ENCODE measurements around the gene HSPA12A.

GRCh38 chr10:116625845-116626244, 116.5 kb downstream of the HSPA12A start:
- TF ChIP-seq GATA2 (IDR thresholded peaks at IDR 0.05; ENCODE audit: low read depth, low read length): no peak
- TF ChIP-seq GATA3 (IDR thresholded peaks at IDR 0.05; ENCODE audit: low read depth, low read length): no peak

All from SH-SY5Y (cell line).